ENCODE results near the gene PTTG1IP.
A peak's percentile ranks its signal among the peaks of the same experiment; 100 is the strongest.

PTTG1IP gene

GRCh38 chr21:44872323-44872648 lies 1.2 kb downstream of the PTTG1IP start:
- H3K9ac ChIP-seq (ENCODE audit: low read depth in 1 of 2, low read length in 2 of 2): peak overlapping the region; percentile 76 to 86
- peak overlapping the region; percentile 80 to 91 for H3K4me3 ChIP-seq (ENCODE audit: low read depth in 1 of 2, low read length in 2 of 2)
- H3K36me3 ChIP-seq (ENCODE audit: control insufficient read depth in 1 of 2, insufficient read depth in 2 of 2, low read length in 2 of 2): no peaks in the 10 kb centered on the region
- no peaks in the 10 kb centered on the region for H3K9me3 ChIP-seq (ENCODE audit: control insufficient read depth in 1 of 2, low read length in 2 of 2)
- H3K27ac ChIP-seq (ENCODE audit: low read depth, low read length): peak overlapping the region; percentile 15
- H3K4me1 ChIP-seq (ENCODE audit: control insufficient read depth in 1 of 2, insufficient read depth in 2 of 2, low read length in 2 of 2): peaks cover 36 to 71% of the 10 kb centered on the region in 2 donors
- H3K27me3 ChIP-seq (ENCODE audit: control insufficient read depth in 1 of 2, insufficient read depth in 2 of 2, low read length in 2 of 2): no peaks in the 10 kb centered on the region

- Histone ChIP-seq H3K9me3 (ENCODE audit: control insufficient read depth in 1 of 2, low read length in 2 of 2) (no peaks in the 10 kb centered on the region), H3K27ac (ENCODE audit: low read depth, low read length) (peak overlapping the region; percentile 15), H3K36me3 (ENCODE audit: control insufficient read depth in 1 of 2, insufficient read depth in 2 of 2, low read length in 2 of 2) (peaks cover 0 to 4% of the 10 kb centered on the region in 2 donors), H3K27me3 (ENCODE audit: control insufficient read depth in 1 of 2, insufficient read depth in 2 of 2, low read length in 2 of 2) (no peaks in the 10 kb centered on the region), H3K4me3 (ENCODE audit: low read depth in 1 of 2, low read length in 2 of 2) (peak overlapping the region; percentile 80 to 91), H3K9ac (ENCODE audit: low read depth in 1 of 2, low read length in 2 of 2) (peak overlapping the region; percentile 76 to 86), H3K4me1 (ENCODE audit: control insufficient read depth in 1 of 2, insufficient read depth in 2 of 2, low read length in 2 of 2) (peaks cover 39 to 74% of the 10 kb centered on the region in 2 donors)
These were observed 1.8 kb downstream of the PTTG1IP start for GRCh38 chr21:44871576-44872269.

- peak overlapping the region; percentile 80 to 91 for H3K4me3 ChIP-seq (ENCODE audit: low read depth in 1 of 2, low read length in 2 of 2)
- H3K9me3 ChIP-seq (ENCODE audit: control insufficient read depth in 1 of 2, low read length in 2 of 2): no peaks in the 10 kb centered on the region
- peak overlapping the region; percentile 30 for H3K27ac ChIP-seq (ENCODE audit: low read depth, low read length)
- H3K9ac ChIP-seq (ENCODE audit: low read depth in 1 of 2, low read length in 2 of 2): peak overlapping the region in 1 of 2 donors; percentile 0
- H3K4me1 ChIP-seq (ENCODE audit: control insufficient read depth in 1 of 2, insufficient read depth in 2 of 2, low read length in 2 of 2): peaks cover 47 to 81% of the 10 kb centered on the region in 2 donors
- peaks cover 0 to 4% of the 10 kb centered on the region in 2 donors for H3K36me3 ChIP-seq (ENCODE audit: control insufficient read depth in 1 of 2, insufficient read depth in 2 of 2, low read length in 2 of 2)
- no peaks in the 10 kb centered on the region for H3K27me3 ChIP-seq (ENCODE audit: control insufficient read depth in 1 of 2, insufficient read depth in 2 of 2, low read length in 2 of 2)
These were observed 2.6 kb downstream of the PTTG1IP start for GRCh38 chr21:44870748-44871495.

GRCh38 chr21:44869781-44870747 lies 3.4 kb downstream of the PTTG1IP start:
- peaks cover under 1 to 11% of the 10 kb centered on the region in 2 donors for H3K36me3 ChIP-seq (ENCODE audit: control insufficient read depth in 1 of 2, insufficient read depth in 2 of 2, low read length in 2 of 2)
- H3K9ac ChIP-seq (ENCODE audit: low read depth in 1 of 2, low read length in 2 of 2): peak overlapping the region in 1 of 2 donors; percentile 0
- H3K4me1 ChIP-seq (ENCODE audit: control insufficient read depth in 1 of 2, insufficient read depth in 2 of 2, low read length in 2 of 2): peaks cover 55 to 81% of the 10 kb centered on the region in 2 donors
- no peaks in the 10 kb centered on the region for H3K9me3 ChIP-seq (ENCODE audit: control insufficient read depth in 1 of 2, low read length in 2 of 2)
- H3K27me3 ChIP-seq (ENCODE audit: control insufficient read depth in 1 of 2, insufficient read depth in 2 of 2, low read length in 2 of 2): no peaks in the 10 kb centered on the region
- H3K27ac ChIP-seq (ENCODE audit: low read depth, low read length): no peak overlapping the region
- H3K4me3 ChIP-seq (ENCODE audit: low read depth in 1 of 2, low read length in 2 of 2): peak overlapping the region; percentile 4 to 91

- no peaks in the 10 kb centered on the region for H3K9me3 ChIP-seq (ENCODE audit: control insufficient read depth in 1 of 2, low read length in 2 of 2)
- no peak overlapping the region for H3K4me3 ChIP-seq (ENCODE audit: low read depth in 1 of 2, low read length in 2 of 2)
- no peaks in the 10 kb centered on the region for H3K27me3 ChIP-seq (ENCODE audit: control insufficient read depth in 1 of 2, insufficient read depth in 2 of 2, low read length in 2 of 2)
- H3K27ac ChIP-seq (ENCODE audit: low read depth, low read length): no peak overlapping the region
- H3K36me3 ChIP-seq (ENCODE audit: control insufficient read depth in 1 of 2, insufficient read depth in 2 of 2, low read length in 2 of 2): peaks cover 7 to 22% of the 10 kb centered on the region in 2 donors
- H3K9ac ChIP-seq (ENCODE audit: low read depth in 1 of 2, low read length in 2 of 2): no peak overlapping the region
- H3K4me1 ChIP-seq (ENCODE audit: control insufficient read depth in 1 of 2, insufficient read depth in 2 of 2, low read length in 2 of 2): peaks cover 55 to 73% of the 10 kb centered on the region in 2 donors
These were observed 4.8 kb downstream of the PTTG1IP start for GRCh38 chr21:44868707-44869106.

GRCh38 chr21:44867999-44868700 lies 5.3 kb downstream of the PTTG1IP start:
- Histone ChIP-seq H3K4me1 (ENCODE audit: control insufficient read depth in 1 of 2, insufficient read depth in 2 of 2, low read length in 2 of 2) (peaks cover 55 to 73% of the 10 kb centered on the region in 2 donors), H3K27me3 (ENCODE audit: control insufficient read depth in 1 of 2, insufficient read depth in 2 of 2, low read length in 2 of 2) (no peaks in the 10 kb centered on the region), H3K4me3 (ENCODE audit: low read depth in 1 of 2, low read length in 2 of 2) (no peak overlapping the region), H3K36me3 (ENCODE audit: control insufficient read depth in 1 of 2, insufficient read depth in 2 of 2, low read length in 2 of 2) (peaks cover 7 to 27% of the 10 kb centered on the region in 2 donors), H3K9ac (ENCODE audit: low read depth in 1 of 2, low read length in 2 of 2) (no peak overlapping the region), H3K9me3 (ENCODE audit: control insufficient read depth in 1 of 2, low read length in 2 of 2) (no peaks in the 10 kb centered on the region), H3K27ac (ENCODE audit: low read depth, low read length) (no peak overlapping the region)

GRCh38 chr21:44867464-44867863 lies 6.0 kb downstream of the PTTG1IP start:
- H3K36me3 ChIP-seq (ENCODE audit: control insufficient read depth in 1 of 2, insufficient read depth in 2 of 2, low read length in 2 of 2): peaks cover 7 to 32% of the 10 kb centered on the region in 2 donors
- no peak overlapping the region for H3K27ac ChIP-seq (ENCODE audit: low read depth, low read length)
- no peak overlapping the region for H3K4me3 ChIP-seq (ENCODE audit: low read depth in 1 of 2, low read length in 2 of 2)
- H3K4me1 ChIP-seq (ENCODE audit: control insufficient read depth in 1 of 2, insufficient read depth in 2 of 2, low read length in 2 of 2): peaks cover 55 to 70% of the 10 kb centered on the region in 2 donors
- no peak overlapping the region for H3K9ac ChIP-seq (ENCODE audit: low read depth in 1 of 2, low read length in 2 of 2)
- H3K9me3 ChIP-seq (ENCODE audit: control insufficient read depth in 1 of 2, low read length in 2 of 2): no peaks in the 10 kb centered on the region
- H3K27me3 ChIP-seq (ENCODE audit: control insufficient read depth in 1 of 2, insufficient read depth in 2 of 2, low read length in 2 of 2): no peaks in the 10 kb centered on the region

DNA sequence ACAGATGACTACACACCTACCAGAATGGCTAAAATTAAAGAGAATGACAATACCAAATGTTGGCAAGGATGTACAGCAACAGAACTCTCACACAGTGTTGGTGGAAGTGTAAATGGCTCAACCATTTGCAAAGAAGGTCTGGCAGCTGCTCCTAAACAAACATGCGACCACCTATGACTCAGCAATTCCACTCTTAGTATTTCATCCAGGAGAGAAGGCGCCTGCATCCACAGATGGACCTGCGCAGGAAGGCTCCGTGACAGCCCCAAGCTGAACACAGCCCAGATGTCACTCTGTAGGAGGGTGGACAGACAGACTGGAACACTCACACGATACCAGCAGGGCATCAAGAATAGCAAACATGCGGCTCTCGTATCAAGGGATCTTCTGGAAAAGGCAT lies 6.7 kb downstream of the PTTG1IP start:
- Histone ChIP-seq H3K9me3 (ENCODE audit: control insufficient read depth in 1 of 2, low read length in 2 of 2) (no peaks in the 10 kb centered on the region), H3K27ac (ENCODE audit: low read depth, low read length) (no peak overlapping the region), H3K27me3 (ENCODE audit: control insufficient read depth in 1 of 2, insufficient read depth in 2 of 2, low read length in 2 of 2) (no peaks in the 10 kb centered on the region), H3K9ac (ENCODE audit: low read depth in 1 of 2, low read length in 2 of 2) (no peak overlapping the region), H3K36me3 (ENCODE audit: control insufficient read depth in 1 of 2, insufficient read depth in 2 of 2, low read length in 2 of 2) (peaks cover 7 to 36% of the 10 kb centered on the region in 2 donors), H3K4me1 (ENCODE audit: control insufficient read depth in 1 of 2, insufficient read depth in 2 of 2, low read length in 2 of 2) (peaks cover 48 to 63% of the 10 kb centered on the region in 2 donors), H3K4me3 (ENCODE audit: low read depth in 1 of 2, low read length in 2 of 2) (no peak overlapping the region)

DNA sequence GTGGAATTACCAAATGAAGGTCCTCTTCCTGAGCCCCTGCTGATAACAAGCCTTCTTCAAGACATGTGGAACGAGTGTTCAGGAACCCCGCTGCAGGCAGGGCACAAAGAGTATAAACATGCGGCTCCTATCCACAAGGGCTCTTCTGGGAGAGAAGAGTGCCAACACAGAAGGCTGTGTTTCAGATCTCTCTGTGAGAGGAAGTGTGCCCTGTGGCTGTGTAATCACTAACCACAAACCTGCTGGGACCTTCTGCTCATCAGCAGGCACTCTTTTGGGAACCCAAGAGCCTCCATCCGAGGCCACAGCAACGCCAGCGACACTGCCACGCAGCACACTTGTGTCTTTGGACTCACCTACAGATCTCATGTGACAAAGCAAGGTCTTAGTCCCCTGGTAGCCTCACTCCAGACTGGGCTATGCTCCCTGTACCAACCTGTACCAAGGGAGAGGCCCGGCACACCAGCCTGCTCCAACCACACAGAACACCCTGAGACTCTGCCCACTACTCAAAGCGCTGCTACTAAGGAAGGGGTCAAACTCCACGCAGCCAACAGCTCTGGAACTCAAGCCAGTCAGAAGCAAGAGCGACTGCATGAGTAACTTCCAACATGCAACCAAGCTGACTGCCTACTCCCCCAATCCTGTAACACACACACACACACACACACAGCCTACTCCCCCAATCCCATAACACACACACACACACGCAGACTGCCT lies 7.8 kb downstream of the PTTG1IP start:
- no peak overlapping the region for H3K27ac ChIP-seq (ENCODE audit: low read depth, low read length)
- peak overlapping the region in 1 of 2 donors; percentile 9 for H3K9ac ChIP-seq (ENCODE audit: low read depth in 1 of 2, low read length in 2 of 2)
- peak overlapping the region; percentile 5 to 21 for H3K4me3 ChIP-seq (ENCODE audit: low read depth in 1 of 2, low read length in 2 of 2)
- H3K36me3 ChIP-seq (ENCODE audit: control insufficient read depth in 1 of 2, insufficient read depth in 2 of 2, low read length in 2 of 2): peaks cover 7 to 44% of the 10 kb centered on the region in 2 donors
- H3K27me3 ChIP-seq (ENCODE audit: control insufficient read depth in 1 of 2, insufficient read depth in 2 of 2, low read length in 2 of 2): no peaks in the 10 kb centered on the region
- H3K9me3 ChIP-seq (ENCODE audit: control insufficient read depth in 1 of 2, low read length in 2 of 2): no peaks in the 10 kb centered on the region
- peaks cover 38 to 52% of the 10 kb centered on the region in 2 donors for H3K4me1 ChIP-seq (ENCODE audit: control insufficient read depth in 1 of 2, insufficient read depth in 2 of 2, low read length in 2 of 2)

Measured in duodenal mucosa (tissue), 2 donors.